ENCODE data around the gene ZC3H4. TPM values are rescaled to one million over a fixed set of nuclear protein-coding genes. Genes with fewer than 3 reads are reported as not detected.

ZC3H4 gene
- total RNA-seq, 1 experiment from 2014 or later: 73.0 TPM

DNA sequence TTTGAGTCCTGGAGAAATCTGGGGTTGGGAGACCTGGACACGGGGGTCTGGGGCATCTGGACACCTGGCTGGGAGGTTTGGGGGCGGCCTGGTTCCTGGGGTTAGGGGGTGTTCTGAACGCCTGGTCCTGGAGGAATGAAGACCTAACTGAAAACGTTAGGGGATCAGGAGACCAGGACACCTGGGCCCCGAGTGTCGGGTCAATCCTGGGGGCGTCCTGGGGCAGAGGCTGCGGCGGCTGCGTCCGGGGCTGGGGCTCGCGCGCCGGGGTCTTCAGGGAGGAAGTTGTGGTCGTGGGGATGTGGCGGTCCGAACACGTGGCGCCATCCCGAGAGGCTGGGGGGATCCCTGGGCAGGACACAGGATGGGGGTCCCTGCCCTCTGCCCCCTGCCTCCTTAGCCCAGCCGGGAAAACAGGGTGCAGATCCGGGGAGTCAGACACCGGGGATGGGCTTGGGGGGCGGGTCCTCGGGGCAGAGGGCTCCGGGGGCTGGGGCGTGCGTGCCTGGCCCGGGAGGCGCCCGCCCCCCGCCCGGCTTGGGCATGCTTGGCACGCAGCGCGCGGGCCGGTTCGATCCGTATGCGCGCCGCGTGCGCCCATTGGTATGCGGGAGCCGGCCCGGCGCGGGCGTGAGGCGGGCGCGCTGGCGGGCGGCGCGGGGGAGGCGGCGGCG lies 93.3 kb downstream of the ZC3H4 start:
- intact Hi-C loops (cut with micrococcal nuclease; ENCODE audit: unreplicated experiment): no loop called here
- no peak for DNase-seq
- H3K27me3 Mint-ChIP-seq (ENCODE audit: unreplicated experiment): peaks cover 61% of the 10 kb centered on the region
- H3K9me3 Mint-ChIP-seq (ENCODE audit: low read depth, unreplicated experiment): no peaks in the 10 kb centered on the region
- H3K27ac Mint-ChIP-seq (ENCODE audit: unreplicated experiment): no peak overlapping the region
- no peaks in the 10 kb centered on the region for H3K4me1 Mint-ChIP-seq (ENCODE audit: low read depth, unreplicated experiment)
- CTCF ChIA-PET: no interaction called here
- no TSS peak for BruUV-seq (replicated peaks)
- peak overlapping the region; percentile 70 for H3K4me3 Mint-ChIP-seq (ENCODE audit: low read depth, unreplicated experiment)
- peaks cover 19% of the 10 kb centered on the region for H3K36me3 Mint-ChIP-seq (ENCODE audit: insufficient read depth, unreplicated experiment)
- TF ChIP-seq, protein P1, sequence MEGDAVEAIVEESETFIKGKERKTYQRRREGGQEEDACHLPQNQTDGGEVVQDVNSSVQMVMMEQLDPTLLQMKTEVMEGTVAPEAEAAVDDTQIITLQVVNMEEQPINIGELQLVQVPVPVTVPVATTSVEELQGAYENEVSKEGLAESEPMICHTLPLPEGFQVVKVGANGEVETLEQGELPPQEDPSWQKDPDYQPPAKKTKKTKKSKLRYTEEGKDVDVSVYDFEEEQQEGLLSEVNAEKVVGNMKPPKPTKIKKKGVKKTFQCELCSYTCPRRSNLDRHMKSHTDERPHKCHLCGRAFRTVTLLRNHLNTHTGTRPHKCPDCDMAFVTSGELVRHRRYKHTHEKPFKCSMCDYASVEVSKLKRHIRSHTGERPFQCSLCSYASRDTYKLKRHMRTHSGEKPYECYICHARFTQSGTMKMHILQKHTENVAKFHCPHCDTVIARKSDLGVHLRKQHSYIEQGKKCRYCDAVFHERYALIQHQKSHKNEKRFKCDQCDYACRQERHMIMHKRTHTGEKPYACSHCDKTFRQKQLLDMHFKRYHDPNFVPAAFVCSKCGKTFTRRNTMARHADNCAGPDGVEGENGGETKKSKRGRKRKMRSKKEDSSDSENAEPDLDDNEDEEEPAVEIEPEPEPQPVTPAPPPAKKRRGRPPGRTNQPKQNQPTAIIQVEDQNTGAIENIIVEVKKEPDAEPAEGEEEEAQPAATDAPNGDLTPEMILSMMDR (IDR thresholded peaks at IDR 0.05; ENCODE audit: unreplicated experiment): no peak

DNA sequence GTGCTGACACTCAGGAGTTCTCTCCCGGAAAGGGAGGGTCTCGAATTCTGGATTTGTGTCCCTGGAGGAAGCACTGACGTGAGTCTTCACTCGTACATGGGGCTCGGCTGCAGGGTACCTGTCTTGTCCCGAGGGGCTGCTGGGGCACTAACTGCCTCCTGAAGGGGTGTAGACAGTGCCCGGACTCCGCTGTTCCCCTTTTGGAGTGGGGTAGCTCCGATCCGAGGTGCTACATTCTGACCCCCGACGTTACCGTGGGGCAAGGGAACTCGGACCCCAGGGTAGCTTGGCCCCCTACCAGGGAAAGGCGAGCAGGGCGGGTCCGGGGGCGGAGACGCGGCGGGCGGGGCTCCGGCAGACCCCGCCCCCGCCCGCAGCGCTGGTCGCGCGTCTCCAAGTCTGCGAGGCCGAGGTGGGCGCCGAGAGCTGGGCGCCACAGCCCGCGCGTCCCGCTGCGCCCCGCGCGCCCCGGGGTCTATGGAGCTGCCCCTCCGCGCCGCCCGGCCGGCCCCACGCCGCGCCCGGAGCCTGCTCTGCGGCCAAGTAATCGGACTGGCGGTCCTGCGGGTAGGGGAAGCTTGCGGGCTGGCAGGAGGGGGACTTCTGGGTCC lies 94.0 kb downstream of the ZC3H4 start, which contains the start of gene NPAS1:
Gene NPAS1 (plus strand): TSS at position 407 of the 611 bp plus-strand sequence. CDS start 1,211 bp downstream, outside the sequence.
- TF ChIP-seq, protein P1 (IDR thresholded peaks at IDR 0.05; ENCODE audit: unreplicated experiment): no peak
- CTCF ChIA-PET: no interaction called here
- intact Hi-C loops (cut with micrococcal nuclease; ENCODE audit: unreplicated experiment): no loop called here
- DNase-seq: no peak
- peaks cover 61% of the 10 kb centered on the region for H3K27me3 Mint-ChIP-seq (ENCODE audit: unreplicated experiment)
- peaks cover 19% of the 10 kb centered on the region for H3K36me3 Mint-ChIP-seq (ENCODE audit: insufficient read depth, unreplicated experiment)
- BruUV-seq (replicated peaks): no TSS peak
- no peaks in the 10 kb centered on the region for H3K4me1 Mint-ChIP-seq (ENCODE audit: low read depth, unreplicated experiment)
- H3K9me3 Mint-ChIP-seq (ENCODE audit: low read depth, unreplicated experiment): no peaks in the 10 kb centered on the region
- no peak within 1 kb of the TSS for H3K27ac Mint-ChIP-seq (ENCODE audit: unreplicated experiment)
- H3K4me3 Mint-ChIP-seq (ENCODE audit: low read depth, unreplicated experiment): peak within 1 kb of the TSS; percentile 70

DNA sequence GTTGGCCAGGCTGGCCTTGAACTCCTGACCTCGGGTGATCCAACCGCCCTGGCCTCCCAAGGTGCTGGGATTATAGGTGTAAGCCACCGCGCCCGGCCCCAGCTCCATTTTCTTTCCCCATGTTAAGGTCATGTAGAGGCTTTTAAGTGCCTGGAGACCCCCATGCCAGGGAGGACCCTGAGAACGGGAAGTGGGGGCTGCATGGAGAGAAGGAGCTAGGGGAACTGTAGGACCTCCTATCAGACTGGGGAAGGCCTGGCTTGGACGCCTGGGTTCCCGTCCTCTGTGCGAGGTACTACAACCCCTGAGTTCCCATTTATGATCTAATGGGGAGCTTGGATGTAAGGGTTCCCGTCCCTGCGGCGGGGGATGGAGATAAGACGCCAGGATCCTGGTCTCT lies 94.7 kb downstream of the ZC3H4 start:
- Mint-ChIP-seq H3K27me3 (ENCODE audit: unreplicated experiment) (peaks cover 58% of the 10 kb centered on the region), H3K36me3 (ENCODE audit: insufficient read depth, unreplicated experiment) (peaks cover 19% of the 10 kb centered on the region), H3K4me3 (ENCODE audit: low read depth, unreplicated experiment) (peak overlapping the region; percentile 70), H3K9me3 (ENCODE audit: low read depth, unreplicated experiment) (no peaks in the 10 kb centered on the region), H3K27ac (ENCODE audit: unreplicated experiment) (no peak overlapping the region), H3K4me1 (ENCODE audit: low read depth, unreplicated experiment) (no peaks in the 10 kb centered on the region)
- no peak for DNase-seq
- CTCF ChIA-PET: interaction anchor here (0.6 kb wide), 1 partner anchor 305 kb away, joined by 4 read pairs; no protein-coding TSS in a partner anchor
- intact Hi-C loops (cut with micrococcal nuclease; ENCODE audit: unreplicated experiment): no loop called here
- TF ChIP-seq, protein P1 (IDR thresholded peaks at IDR 0.05; ENCODE audit: unreplicated experiment): no peak
- no TSS peak for BruUV-seq (replicated peaks)

Other genes starting within 250 kb of the ZC3H4 start
- gene NPAS1, start 93.9 kb downstream of the ZC3H4 start, total RNA-seq (2022): 1.2 and 2.9 TPM in 2 replicates
- 55.7 and 61.5 TPM in 2 replicates for gene TMEM160, start 65.2 kb downstream of the ZC3H4 start, total RNA-seq (2022)
- gene SAE1, start 17.1 kb upstream of the ZC3H4 start, total RNA-seq (2022): 169 and 174 TPM in 2 replicates
- gene BBC3, start 117.4 kb upstream of the ZC3H4 start, total RNA-seq (2022): 8.6 and 9.8 TPM in 2 replicates
- 38.2 and 39.1 TPM in 2 replicates for gene CCDC9, start 142.7 kb upstream of the ZC3H4 start, total RNA-seq (2022)
- 12.9 and 13.9 TPM in 2 replicates for gene INAFM1, start 161.1 kb upstream of the ZC3H4 start, total RNA-seq (2022)
- 6.2 and 11.9 TPM in 2 replicates for gene C5AR1, start 196.1 kb upstream of the ZC3H4 start, total RNA-seq (2022)
- 0.31 TPM in 1 of 2 replicates, not detected in the other for gene C5AR2, start 218.4 kb upstream of the ZC3H4 start, total RNA-seq (2022)
- gene DHX34, start 235.5 kb upstream of the ZC3H4 start, total RNA-seq (2022): 51.4 and 51.6 TPM in 2 replicates